Muscle layer of colon (tissue), 2 donors: Measurements from ENCODE around the gene SIKE1.
A peak's percentile ranks its signal among the peaks of the same experiment; 100 is the strongest.
"Not testable (repeated sequence)": the region's sequence is repeated elsewhere in the genome, so short reads cannot be mapped to it uniquely, and the experiment has no call there.

ENCODE experiments used
- H3K27ac ChIP-seq: one replicate; pipeline ENCODE4 v1.7.0; 2013; ENCODE audit warnings: low read depth, mild to moderate bottlenecking, low read length, moderate library complexity
- H3K27me3 ChIP-seq, 2 donors: one replicate each; pipeline ENCODE4 v1.7.0; 2013; ENCODE audit warnings: low read length in 2 of 2, mild to moderate bottlenecking in 2 of 2; ENCODE audit not compliant: insufficient read depth in 2 of 2, control insufficient read depth in 1 of 2
- H3K36me3 ChIP-seq: one replicate; pipeline ENCODE4 v1.7.0; 2013; ENCODE audit warnings: mild to moderate bottlenecking, low read length; ENCODE audit not compliant: insufficient read depth
- H3K4me1 ChIP-seq: one replicate; pipeline ENCODE4 v1.7.0; 2013; ENCODE audit warnings: mild to moderate bottlenecking, low read length; ENCODE audit not compliant: insufficient read depth
- H3K4me3 ChIP-seq, 2 donors: one replicate each; pipeline ENCODE4 v1.7.0; 2013; ENCODE audit warnings: low read length in 2 of 2, low read depth in 1 of 2, mild to moderate bottlenecking in 1 of 2, moderate library complexity in 1 of 2
- H3K9ac ChIP-seq: one replicate; pipeline ENCODE4 v1.7.0; 2013; ENCODE audit warnings: low read length
- H3K9me3 ChIP-seq: one replicate; pipeline ENCODE4 v1.7.0; 2013; ENCODE audit warnings: mild to moderate bottlenecking, low read length
- donor health status: abdominal sarcoma.
- donor health status: Adenocarcinoma of cecum.

SIKE1 gene

GRCh38 chr1:114779722-114780121 lies 763 bp downstream of the SIKE1 start:
- peak overlapping the region; percentile 95 for H3K9ac ChIP-seq
- H3K4me3 ChIP-seq: peak overlapping the region in 1 of 2 donors; percentile 89
- no peak overlapping the region for H3K27ac ChIP-seq
- H3K9me3 ChIP-seq: no peaks in the 10 kb centered on the region
- no peaks in the 10 kb centered on the region for H3K27me3 ChIP-seq
- peaks cover 15% of the 10 kb centered on the region for H3K36me3 ChIP-seq
- peaks cover 4% of the 10 kb centered on the region for H3K4me1 ChIP-seq

- not testable (repeated sequence) for H3K9ac ChIP-seq, H3K9me3 ChIP-seq, H3K4me1 ChIP-seq, H3K27me3 ChIP-seq, H3K27ac ChIP-seq, H3K4me3 ChIP-seq
- peaks cover 25% of the 10 kb centered on the region for H3K36me3 ChIP-seq
Observed at GRCh38 chr1:114776726-114777125, 3.8 kb downstream of the SIKE1 start.

- no peaks in the 10 kb centered on the region for H3K4me1 ChIP-seq
- no peak overlapping the region for H3K4me3 ChIP-seq
- H3K9me3 ChIP-seq: no peaks in the 10 kb centered on the region
- no peak overlapping the region for H3K27ac ChIP-seq
- peaks cover 28% of the 10 kb centered on the region for H3K36me3 ChIP-seq
- no peak overlapping the region for H3K9ac ChIP-seq
- H3K27me3 ChIP-seq: no peaks in the 10 kb centered on the region
Observed at GRCh38 chr1:114771992-114772391, 8.5 kb downstream of the SIKE1 start.

GRCh38 chr1:114770989-114771388 lies 9.5 kb downstream of the SIKE1 start:
- Histone ChIP-seq H3K27me3 (no peaks in the 10 kb centered on the region), H3K9me3 (no peaks in the 10 kb centered on the region), H3K36me3 (peaks cover 24% of the 10 kb centered on the region), H3K9ac (no peak overlapping the region), H3K4me3 (no peak overlapping the region), H3K27ac (no peak overlapping the region), H3K4me1 (no peaks in the 10 kb centered on the region)

- no peak overlapping the region for H3K27ac ChIP-seq
- H3K4me3 ChIP-seq: no peak overlapping the region
- no peaks in the 10 kb centered on the region for H3K9me3 ChIP-seq
- peaks cover 4% of the 10 kb centered on the region for H3K36me3 ChIP-seq
- no peak overlapping the region for H3K9ac ChIP-seq
- H3K27me3 ChIP-seq: no peaks in the 10 kb centered on the region
- H3K4me1 ChIP-seq: no peaks in the 10 kb centered on the region
Observed at GRCh38 chr1:114764689-114765088, 15.8 kb downstream of the SIKE1 start.

GRCh38 chr1:114758256-114758832 lies 22.1 kb downstream of the SIKE1 start:
- H3K27me3 ChIP-seq: no peaks in the 10 kb centered on the region
- peaks cover 33% of the 10 kb centered on the region for H3K4me1 ChIP-seq
- peak overlapping the region; percentile 100 for H3K9ac ChIP-seq
- no peaks in the 10 kb centered on the region for H3K36me3 ChIP-seq
- peak overlapping the region; percentile 47 to 100 for H3K4me3 ChIP-seq
- peak overlapping the region; percentile 99 for H3K27ac ChIP-seq
- no peaks in the 10 kb centered on the region for H3K9me3 ChIP-seq

GRCh38 chr1:114757455-114758255 lies 22.8 kb downstream of the SIKE1 start, which contains the start of gene CSDE1:
Gene CSDE1 (minus strand): TSS chr1:114757984. CDS start chr1:114739890, 18,094 bp downstream.
- peaks cover 39% of the 10 kb centered on the region for H3K4me1 ChIP-seq

GRCh38 chr1:114756949-114757454 lies 23.5 kb downstream of the SIKE1 start:
- no peaks in the 10 kb centered on the region for H3K36me3 ChIP-seq
- H3K27ac ChIP-seq: peak overlapping the region; percentile 99
- peak overlapping the region; percentile 98 to 100 for H3K4me3 ChIP-seq
- no peaks in the 10 kb centered on the region for H3K9me3 ChIP-seq
- peak overlapping the region; percentile 100 for H3K9ac ChIP-seq
- H3K27me3 ChIP-seq: no peaks in the 10 kb centered on the region
- H3K4me1 ChIP-seq: peaks cover 46% of the 10 kb centered on the region

More at GRCh38 chr1:114757455-114758255, 22.8 kb downstream of the SIKE1 start, which contains the start of gene CSDE1:
- peak within 1 kb of the TSS; percentile 98 to 100 for H3K4me3 ChIP-seq
- no peaks in the 10 kb centered on the region for H3K9me3 ChIP-seq
- H3K36me3 ChIP-seq: no peaks in the 10 kb centered on the region
- peak within 1 kb of the TSS; percentile 99 for H3K27ac ChIP-seq
- peak within 1 kb of the TSS; percentile 100 for H3K9ac ChIP-seq
- H3K27me3 ChIP-seq: no peaks in the 10 kb centered on the region

GRCh38 chr1:114756009-114756892 lies 24.2 kb downstream of the SIKE1 start:
- no peaks in the 10 kb centered on the region for H3K36me3 ChIP-seq
- H3K4me1 ChIP-seq: peaks cover 53% of the 10 kb centered on the region
- H3K4me3 ChIP-seq: peak overlapping the region; percentile 98 to 100
- H3K27me3 ChIP-seq: no peaks in the 10 kb centered on the region
- H3K9ac ChIP-seq: peak overlapping the region; percentile 100
- no peaks in the 10 kb centered on the region for H3K9me3 ChIP-seq
- peak overlapping the region; percentile 99 for H3K27ac ChIP-seq

- Histone ChIP-seq H3K36me3 (no peaks in the 10 kb centered on the region), H3K4me3 (peak overlapping the region in 1 of 2 donors; percentile 100), H3K4me1 (peaks cover 63% of the 10 kb centered on the region), H3K27me3 (no peaks in the 10 kb centered on the region), H3K9ac (peak overlapping the region; percentile 100), H3K9me3 (no peaks in the 10 kb centered on the region), H3K27ac (no peak overlapping the region)
Observed at GRCh38 chr1:114755006-114755931, 25.2 kb downstream of the SIKE1 start.
